ENCODE results near the gene TMTC4.

TMTC4 gene

DNA sequence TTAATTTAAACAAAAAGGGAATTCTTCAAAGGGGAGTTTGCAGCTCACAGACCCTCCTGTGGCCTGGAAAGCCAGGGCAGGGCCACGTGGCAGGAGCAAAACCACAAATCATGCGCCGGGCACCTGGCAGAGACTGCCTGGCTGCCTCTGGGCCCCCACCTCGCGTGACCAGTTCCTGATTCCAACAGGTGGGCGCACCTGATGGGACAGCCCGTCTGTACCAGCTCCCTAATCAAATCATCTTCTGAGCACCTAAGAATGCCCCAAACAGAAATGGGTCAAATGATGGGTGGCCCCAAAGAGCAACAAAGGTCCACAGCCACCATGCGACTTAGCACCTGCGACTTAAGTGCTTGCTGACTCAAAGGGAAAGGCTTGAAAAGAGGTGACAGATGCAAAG, 9.2 kb downstream of the TMTC4 start:
- TF ChIP-seq SCRT1 (tag by site-specific recombination; IDR thresholded peaks at IDR 0.05; ENCODE audit: borderline replicate concordance) (peak; percentile 42; the same call in 1 of the 2 replicates), SCRT2 (tag by site-specific recombination; IDR thresholded peaks at IDR 0.05) (peak; percentile 76)
- TF ChIP-seq, protein P1, sequence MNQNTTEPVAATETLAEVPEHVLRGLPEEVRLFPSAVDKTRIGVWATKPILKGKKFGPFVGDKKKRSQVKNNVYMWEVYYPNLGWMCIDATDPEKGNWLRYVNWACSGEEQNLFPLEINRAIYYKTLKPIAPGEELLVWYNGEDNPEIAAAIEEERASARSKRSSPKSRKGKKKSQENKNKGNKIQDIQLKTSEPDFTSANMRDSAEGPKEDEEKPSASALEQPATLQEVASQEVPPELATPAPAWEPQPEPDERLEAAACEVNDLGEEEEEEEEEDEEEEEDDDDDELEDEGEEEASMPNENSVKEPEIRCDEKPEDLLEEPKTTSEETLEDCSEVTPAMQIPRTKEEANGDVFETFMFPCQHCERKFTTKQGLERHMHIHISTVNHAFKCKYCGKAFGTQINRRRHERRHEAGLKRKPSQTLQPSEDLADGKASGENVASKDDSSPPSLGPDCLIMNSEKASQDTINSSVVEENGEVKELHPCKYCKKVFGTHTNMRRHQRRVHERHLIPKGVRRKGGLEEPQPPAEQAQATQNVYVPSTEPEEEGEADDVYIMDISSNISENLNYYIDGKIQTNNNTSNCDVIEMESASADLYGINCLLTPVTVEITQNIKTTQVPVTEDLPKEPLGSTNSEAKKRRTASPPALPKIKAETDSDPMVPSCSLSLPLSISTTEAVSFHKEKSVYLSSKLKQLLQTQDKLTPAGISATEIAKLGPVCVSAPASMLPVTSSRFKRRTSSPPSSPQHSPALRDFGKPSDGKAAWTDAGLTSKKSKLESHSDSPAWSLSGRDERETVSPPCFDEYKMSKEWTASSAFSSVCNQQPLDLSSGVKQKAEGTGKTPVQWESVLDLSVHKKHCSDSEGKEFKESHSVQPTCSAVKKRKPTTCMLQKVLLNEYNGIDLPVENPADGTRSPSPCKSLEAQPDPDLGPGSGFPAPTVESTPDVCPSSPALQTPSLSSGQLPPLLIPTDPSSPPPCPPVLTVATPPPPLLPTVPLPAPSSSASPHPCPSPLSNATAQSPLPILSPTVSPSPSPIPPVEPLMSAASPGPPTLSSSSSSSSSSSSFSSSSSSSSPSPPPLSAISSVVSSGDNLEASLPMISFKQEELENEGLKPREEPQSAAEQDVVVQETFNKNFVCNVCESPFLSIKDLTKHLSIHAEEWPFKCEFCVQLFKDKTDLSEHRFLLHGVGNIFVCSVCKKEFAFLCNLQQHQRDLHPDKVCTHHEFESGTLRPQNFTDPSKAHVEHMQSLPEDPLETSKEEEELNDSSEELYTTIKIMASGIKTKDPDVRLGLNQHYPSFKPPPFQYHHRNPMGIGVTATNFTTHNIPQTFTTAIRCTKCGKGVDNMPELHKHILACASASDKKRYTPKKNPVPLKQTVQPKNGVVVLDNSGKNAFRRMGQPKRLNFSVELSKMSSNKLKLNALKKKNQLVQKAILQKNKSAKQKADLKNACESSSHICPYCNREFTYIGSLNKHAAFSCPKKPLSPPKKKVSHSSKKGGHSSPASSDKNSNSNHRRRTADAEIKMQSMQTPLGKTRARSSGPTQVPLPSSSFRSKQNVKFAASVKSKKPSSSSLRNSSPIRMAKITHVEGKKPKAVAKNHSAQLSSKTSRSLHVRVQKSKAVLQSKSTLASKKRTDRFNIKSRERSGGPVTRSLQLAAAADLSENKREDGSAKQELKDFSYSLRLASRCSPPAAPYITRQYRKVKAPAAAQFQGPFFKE (tag by site-specific recombination; IDR thresholded peaks at IDR 0.05; ENCODE audit: borderline replicate concordance): no peak
- Histone ChIP-seq H3K36me3 (ENCODE audit: control insufficient read depth in 2 of 2, insufficient read depth in 1 of 2, low read length in 2 of 2) (peaks cover 9 to 66% of the 10 kb centered on the region in 2 experiments), H3K9me3 (ENCODE audit: control insufficient read depth, insufficient read depth, low read depth, low read length) (no peaks in the 10 kb centered on the region), H3K4me3 (ENCODE audit: low read depth, low read length) (no peak overlapping the region), H3K4me1 (ENCODE audit: control insufficient read depth, insufficient read depth, low read length) (no peaks in the 10 kb centered on the region), H3K27ac (ENCODE audit: extremely low read depth, low read depth, low read length) (no peak overlapping the region)
- POLR2A ChIA-PET: no interaction called here
- CTCF ChIA-PET: interaction anchor here (1.1 to 1.2 kb wide), 2 partner anchors 10 to 93 kb away, joined by 4 read pairs; partner anchors contain the start of gene TMTC4

- no peaks in the 10 kb centered on the region for H3K9me3 ChIP-seq (ENCODE audit: control insufficient read depth, insufficient read depth, low read depth, low read length)
- H3K4me3 ChIP-seq (ENCODE audit: low read depth, low read length): no peak overlapping the region
- H3K4me1 ChIP-seq (ENCODE audit: control insufficient read depth, insufficient read depth, low read length): no peaks in the 10 kb centered on the region
- POLR2A ChIA-PET: no interaction called here
- CTCF ChIA-PET: interaction anchor here (1.1 to 1.2 kb wide), 2 partner anchors 11 to 91 kb away, joined by 4 read pairs; partner anchors contain the start of gene TMTC4
- no peak overlapping the region for H3K27ac ChIP-seq (ENCODE audit: extremely low read depth, low read depth, low read length)
- H3K36me3 ChIP-seq (ENCODE audit: control insufficient read depth in 2 of 2, insufficient read depth in 1 of 2, low read length in 2 of 2): peaks cover 9 to 60% of the 10 kb centered on the region in 2 experiments
- TF ChIP-seq ZNF121 (tag by site-specific recombination; IDR thresholded peaks at IDR 0.05) (no peak), ZNF791 (tag by site-specific recombination; IDR thresholded peaks at IDR 0.05) (no peak), ZNF175 (tag by site-specific recombination; IDR thresholded peaks at IDR 0.05) (no peak), ZNF311 (tag by site-specific recombination; IDR thresholded peaks at IDR 0.05; ENCODE audit: borderline replicate concordance) (no peak), IKZF3 (tag by site-specific recombination; IDR thresholded peaks at IDR 0.05) (no peak), KLF9 (tag by site-specific recombination; IDR thresholded peaks at IDR 0.05; ENCODE audit: low read depth) (no peak), FEZF1 (tag by site-specific recombination; IDR thresholded peaks at IDR 0.05) (no peak), ZNF692 (tag by site-specific recombination; IDR thresholded peaks at IDR 0.05) (no peak), SALL2 (tag by site-specific recombination; IDR thresholded peaks at IDR 0.05; ENCODE audit: borderline replicate concordance) (no peak), SP3 (tag by site-specific recombination; IDR thresholded peaks at IDR 0.05) (no peak), ZNF248 (tag by site-specific recombination; IDR thresholded peaks at IDR 0.05) (no peak), ZNF404 (tag by site-specific recombination; IDR thresholded peaks at IDR 0.05) (no peak), ZNF155 (tag by site-specific recombination; IDR thresholded peaks at IDR 0.05) (no peak), ZNF501 (tag by site-specific recombination; IDR thresholded peaks at IDR 0.05) (no peak)
- TF ChIP-seq, protein P2, sequence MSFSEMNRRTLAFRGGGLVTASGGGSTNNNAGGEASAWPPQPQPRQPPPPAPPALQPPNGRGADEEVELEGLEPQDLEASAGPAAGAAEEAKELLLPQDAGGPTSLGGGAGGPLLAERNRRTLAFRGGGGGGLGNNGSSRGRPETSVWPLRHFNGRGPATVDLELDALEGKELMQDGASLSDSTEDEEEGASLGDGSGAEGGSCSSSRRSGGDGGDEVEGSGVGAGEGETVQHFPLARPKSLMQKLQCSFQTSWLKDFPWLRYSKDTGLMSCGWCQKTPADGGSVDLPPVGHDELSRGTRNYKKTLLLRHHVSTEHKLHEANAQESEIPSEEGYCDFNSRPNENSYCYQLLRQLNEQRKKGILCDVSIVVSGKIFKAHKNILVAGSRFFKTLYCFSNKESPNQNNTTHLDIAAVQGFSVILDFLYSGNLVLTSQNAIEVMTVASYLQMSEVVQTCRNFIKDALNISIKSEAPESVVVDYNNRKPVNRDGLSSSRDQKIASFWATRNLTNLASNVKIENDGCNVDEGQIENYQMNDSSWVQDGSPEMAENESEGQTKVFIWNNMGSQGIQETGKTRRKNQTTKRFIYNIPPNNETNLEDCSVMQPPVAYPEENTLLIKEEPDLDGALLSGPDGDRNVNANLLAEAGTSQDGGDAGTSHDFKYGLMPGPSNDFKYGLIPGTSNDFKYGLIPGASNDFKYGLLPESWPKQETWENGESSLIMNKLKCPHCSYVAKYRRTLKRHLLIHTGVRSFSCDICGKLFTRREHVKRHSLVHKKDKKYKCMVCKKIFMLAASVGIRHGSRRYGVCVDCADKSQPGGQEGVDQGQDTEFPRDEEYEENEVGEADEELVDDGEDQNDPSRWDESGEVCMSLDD (tag by site-specific recombination; IDR thresholded peaks at IDR 0.05): no peak
- TF ChIP-seq, protein P3, sequence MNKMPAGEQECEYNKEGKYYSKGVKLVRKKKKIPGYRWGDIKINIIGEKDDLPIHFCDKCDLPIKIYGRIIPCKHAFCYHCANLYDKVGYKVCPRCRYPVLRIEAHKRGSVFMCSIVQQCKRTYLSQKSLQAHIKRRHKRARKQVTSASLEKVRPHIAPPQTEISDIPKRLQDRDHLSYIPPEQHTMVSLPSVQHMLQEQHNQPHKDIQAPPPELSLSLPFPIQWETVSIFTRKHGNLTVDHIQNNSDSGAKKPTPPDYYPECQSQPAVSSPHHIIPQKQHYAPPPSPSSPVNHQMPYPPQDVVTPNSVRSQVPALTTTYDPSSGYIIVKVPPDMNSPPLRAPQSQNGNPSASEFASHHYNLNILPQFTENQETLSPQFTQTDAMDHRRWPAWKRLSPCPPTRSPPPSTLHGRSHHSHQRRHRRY (tag by site-specific recombination; IDR thresholded peaks at IDR 0.05): no peak
Measured at GRCh38 chr13:100664171-100664900, 10.3 kb downstream of the TMTC4 start.
